ENCODE data around the gene ERN1.

The ERN1 gene

DNA sequence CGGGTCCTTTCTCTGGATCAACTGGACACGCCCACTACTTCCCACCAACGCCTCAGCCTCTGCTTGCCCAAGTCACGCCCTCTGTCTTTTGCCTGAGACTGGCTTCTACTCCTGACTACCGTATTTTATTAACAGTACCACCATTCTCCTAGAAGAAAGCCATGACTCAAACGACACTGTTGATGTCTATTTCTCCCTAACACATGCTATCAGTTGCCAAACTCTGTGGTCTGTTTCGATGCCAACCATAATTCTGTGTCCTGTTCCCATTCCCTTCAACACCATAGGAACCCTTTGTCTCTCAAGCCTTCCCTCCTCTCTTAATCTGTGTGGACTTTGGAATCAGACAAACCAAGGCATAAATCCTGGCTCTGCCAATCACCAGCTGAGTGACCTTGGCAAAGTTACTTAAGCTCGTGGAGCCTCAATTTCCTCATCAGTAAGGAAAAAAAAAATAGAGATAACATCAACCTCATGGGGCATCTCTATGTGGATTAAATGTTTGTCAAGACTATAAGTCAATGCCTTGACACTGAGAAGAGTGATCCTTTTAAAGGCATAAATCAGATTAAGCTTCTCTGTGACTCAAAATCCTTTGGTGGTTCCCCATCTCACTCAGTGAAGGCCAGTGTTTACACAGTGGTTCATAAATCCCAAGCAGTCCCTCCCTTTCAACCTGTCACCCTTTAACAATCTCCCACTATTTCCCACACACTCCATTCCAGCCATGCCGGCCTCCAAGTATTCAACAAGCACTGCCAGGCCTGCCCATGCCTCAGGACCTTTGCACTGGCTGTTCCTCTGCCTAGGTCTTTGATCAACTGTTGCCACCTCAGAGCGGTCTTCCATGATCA lies 45.6 kb downstream of the ERN1 start:
- DNase-seq (ENCODE audit: low spot score) = no peak

GRCh38 chr17:64083563-64084085 lies 46.3 kb downstream of the ERN1 start:
- DNase-seq (ENCODE audit: low spot score) = no peak

DNA sequence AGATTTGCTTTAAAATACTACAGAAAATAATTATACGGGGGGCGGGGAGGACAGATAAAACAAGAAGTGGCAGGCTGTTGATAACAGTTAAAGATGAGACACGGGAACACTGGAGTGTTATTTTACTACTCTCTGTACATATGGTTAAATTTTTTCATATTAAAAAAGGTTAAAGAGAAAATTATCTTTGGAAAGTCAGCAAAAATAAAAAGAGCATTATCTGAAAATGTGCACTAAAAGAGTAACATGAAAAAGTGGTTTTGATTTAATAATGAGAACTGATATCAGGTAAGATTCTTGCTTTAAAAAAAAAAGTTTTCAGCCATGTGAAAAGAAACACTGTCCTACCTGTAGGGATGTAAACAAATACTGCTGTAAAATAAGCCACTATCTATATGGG lies 46.9 kb downstream of the ERN1 start:
- no peak for DNase-seq (ENCODE audit: low spot score)

DNA sequence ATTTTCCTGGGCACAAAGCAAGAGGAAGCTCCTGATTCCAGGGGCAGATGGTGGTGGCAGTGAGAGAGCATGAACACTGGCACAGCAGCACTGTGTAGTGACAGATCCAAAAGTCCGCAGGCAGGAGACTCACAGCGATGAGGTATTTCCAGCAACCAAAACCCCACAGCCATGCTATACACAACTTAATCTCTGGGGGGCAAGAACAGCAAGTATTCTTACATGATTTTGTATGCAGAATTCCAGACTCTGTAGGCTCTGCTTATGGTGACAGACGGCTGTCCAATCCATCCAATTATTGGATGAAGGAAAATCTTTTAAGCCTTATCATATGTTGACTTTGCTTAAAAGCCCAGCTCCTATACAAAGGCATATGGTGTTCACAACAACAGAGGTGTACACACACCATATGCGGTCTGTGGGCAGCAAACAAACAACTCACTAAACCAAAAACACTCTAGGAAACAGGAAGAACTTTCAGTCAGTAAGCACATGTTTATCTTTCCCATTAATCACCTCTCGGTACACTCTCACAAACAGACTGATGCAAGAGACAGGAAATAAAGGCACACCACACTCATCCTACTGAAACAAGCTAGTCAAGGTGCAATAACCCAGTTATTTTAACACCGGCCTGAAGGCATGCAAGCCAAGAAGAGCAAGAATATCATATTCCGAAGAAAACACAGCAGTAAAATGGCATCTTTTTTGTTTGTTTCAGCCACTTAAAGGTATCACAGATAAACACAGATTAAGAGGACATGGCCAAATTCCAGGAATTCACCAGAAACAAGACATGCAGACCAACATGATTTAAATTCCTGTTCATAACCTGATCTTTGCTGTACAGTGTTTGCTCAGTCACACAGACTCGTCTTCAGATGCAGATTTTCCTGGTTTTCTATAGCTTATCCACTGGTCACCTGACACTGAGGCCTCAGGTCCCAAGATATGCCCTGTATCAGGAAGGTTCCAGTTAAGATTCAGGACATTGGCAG lies 47.8 kb downstream of the ERN1 start:
- DNase-seq (ENCODE audit: low spot score) = no peak

DNA sequence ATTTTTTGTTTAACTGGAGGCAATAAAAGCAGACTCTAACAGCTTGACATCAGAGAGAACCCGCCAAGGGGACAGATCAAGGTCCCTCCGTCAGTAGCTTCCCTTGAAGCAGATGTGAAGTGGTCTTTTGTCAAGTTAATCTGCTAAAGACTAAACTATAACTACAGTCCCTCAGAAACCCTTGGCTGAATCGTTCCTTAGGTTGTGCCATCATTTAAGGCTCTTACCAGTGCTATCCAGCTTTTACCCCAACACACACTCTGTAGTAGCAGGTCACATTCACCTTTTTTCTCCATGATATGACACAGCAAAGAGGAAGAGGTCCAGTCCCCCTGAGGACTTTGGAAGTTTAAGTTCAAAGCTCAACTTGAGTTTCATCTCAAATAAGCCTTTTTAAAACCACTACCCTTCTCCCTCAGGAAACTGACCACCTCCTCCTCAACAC lies 49.7 kb downstream of the ERN1 start:
- DNase-seq (ENCODE audit: low spot score) = no peak

DNA sequence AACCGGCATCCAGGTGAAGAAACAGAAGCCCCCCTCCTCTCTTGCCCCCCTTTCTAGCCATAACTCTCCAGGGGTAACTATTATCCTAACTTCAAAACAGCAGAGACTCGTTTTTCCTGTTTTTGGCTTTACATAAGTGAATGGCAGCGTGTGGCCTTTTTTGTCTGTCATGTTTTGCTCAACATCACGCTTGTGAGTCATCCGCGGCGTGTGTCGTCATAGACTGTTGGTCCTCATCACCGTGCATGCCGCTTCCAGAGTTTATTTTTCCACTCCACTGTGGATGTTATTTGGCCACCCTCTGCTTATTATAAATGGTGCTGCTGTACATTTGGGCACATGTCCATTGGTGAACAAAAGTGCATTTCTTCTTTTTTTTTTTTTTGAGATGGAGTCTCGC lies 52.6 kb downstream of the ERN1 start:
- DNase-seq (ENCODE audit: low spot score) = no peak

DNA sequence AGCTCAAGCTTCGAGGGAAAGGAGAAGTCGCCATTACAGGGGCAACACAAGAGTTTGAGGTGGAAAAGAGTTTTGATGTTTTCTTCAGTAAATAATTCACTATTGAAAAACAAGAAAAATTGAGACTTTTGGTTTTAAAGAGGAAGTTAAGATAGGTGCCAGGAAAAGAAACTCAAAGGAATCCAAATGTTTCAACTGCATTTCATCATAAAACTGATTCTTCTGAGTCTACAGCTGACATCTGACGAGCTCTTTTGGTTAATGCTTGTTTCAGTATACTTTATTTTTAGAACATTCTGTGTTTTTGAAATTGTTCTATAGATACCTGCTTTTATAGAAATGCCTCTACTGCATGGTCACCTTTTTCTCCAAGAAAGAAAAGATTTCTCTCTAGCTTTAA lies 54.0 kb downstream of the ERN1 start:
- DNase-seq (ENCODE audit: low spot score) = no peak

DNA sequence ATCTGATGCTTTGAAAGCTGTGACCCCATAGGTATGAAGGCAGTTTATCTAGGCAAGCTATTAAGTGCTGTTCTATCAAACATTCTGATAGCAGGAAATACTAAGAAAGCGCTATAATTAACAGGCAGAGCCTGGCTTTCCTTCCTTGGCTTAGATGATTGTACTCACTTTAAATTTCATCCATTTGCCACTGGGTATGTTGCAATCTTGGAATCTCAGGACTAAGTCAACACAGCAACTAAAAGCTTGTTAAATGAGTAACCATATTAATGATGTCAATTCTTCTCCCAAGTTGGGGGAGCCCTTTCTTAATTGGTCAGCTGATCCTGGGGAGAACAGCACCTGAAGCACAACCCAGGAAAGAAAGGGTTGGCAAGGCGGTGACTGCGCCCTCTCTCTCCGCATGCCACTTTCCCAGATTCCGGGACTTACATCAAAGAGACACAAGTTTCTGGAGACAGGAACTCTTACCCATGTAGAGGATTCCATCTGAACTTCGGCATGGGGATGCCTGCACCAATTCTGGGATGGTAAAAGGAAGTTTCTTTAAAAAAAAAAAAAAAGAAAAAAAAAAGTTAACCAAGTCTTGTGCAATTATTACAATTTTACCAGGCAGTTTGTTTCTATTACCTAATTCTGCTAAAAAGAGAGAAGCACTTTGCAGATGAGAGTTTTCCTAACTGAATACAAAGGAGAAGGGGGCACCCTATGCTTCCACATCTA lies 55.1 kb downstream of the ERN1 start:
- DNase-seq (ENCODE audit: low spot score) = no peak

DNA sequence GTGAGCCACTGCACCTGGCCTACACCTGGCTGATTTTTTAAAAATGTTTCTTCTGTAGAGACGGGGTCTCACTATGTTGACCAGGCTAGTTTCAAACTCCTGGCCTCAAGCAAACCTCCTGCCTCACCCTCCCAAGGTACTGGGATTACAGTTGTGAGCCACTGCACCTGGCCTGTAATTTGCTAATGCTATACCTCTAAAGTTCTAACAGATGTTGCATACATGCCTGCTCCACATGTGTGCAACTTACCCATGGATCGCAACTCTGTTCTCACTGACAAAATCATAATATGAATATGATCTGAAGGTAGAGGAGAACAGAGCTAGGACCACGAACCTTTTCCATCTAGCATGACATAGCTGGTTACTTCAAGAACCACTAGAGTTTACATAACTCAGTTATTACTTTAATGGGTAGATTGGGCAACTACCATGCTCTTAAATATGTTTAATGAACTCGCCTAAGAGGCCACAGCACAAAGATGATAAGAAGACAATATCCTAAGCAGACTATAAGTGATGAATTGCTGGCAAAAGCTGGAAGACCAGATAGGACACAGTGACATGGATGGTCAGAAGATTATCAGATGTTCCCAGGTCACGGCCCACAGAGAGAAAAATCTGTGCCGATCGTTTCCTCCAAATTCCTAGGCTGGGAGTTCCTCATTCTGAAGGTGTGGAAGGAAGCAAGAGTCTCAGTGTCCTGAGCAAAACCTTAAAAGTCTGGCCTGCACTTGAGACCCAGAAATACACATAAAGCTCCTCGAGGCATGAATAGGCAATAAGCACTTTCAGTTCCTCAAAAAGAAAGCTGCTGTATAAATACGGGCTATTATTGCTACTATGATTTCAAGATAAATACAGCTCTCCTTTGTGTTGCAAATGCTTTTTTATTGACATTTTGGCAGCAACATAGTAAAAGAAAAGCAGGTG lies 55.9 kb downstream of the ERN1 start:
- DNase-seq (ENCODE audit: low spot score) = no peak

- DNase-seq (ENCODE audit: low spot score) = no peak
These were observed 58.8 kb downstream of the ERN1 start for GRCh38 chr17:64071111-64071510.

DNA sequence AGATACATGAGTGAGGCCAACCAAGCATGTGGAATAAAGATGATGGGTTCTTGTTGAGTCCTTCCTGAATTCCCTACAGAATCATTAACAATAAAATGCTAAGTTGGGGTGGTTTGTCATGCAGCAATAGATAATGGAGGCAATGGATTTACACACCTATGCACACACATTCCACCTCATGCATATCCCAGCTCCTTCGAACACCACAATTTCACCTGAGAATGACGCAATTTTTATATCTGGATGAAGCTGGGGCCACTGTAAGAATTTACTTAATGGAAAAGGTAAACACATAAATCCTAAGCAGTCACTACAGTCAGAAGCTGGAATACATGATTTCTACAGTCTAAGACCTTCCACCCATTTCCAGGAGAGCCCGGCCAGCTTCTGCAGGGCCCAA lies 59.7 kb downstream of the ERN1 start:
- no peak for DNase-seq (ENCODE audit: low spot score)

DNA sequence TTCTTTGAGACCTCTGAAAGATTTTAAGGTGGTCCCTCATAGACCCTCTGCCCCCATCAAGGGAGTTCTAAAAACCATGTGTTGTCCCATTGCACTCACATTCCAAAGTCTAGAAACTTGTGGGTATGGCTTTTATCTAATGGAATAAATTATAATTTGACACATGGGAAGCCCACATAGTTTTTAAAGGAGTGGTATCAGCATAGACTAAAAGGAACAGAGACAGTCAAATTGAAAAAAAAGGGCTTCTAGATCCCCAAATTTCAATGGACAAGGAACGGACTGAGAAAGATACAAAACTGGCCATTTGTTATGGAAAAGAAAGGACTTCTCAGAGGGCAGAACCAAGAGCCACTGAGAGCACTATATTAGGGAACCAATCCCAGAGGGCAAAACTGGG lies 60.8 kb downstream of the ERN1 start:
- DNase-seq (ENCODE audit: low spot score) = no peak

DNA sequence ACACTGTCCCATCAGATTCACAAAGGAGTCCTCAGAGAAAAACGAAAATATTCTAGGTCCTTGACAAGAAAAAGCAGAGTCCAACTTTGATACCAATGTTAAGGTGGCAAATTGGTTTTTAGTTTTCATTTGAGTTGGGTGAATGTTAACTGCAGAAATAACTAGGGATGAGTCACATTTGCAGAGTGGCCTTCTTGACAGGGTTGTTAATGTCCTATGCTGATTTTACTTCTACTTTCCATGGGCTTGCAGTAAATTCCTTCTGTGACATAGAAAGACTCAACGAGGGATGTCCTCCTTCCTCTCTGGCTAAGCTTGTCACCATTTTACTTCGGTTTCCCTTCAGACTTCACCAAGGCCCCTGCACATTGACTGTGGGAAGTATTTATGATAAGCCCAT lies 62.3 kb downstream of the ERN1 start:
- DNase-seq (ENCODE audit: low spot score) = no peak

GRCh38 chr17:64066716-64067115 lies 63.2 kb downstream of the ERN1 start:
- DNase-seq (ENCODE audit: low spot score) = no peak

- no peak for DNase-seq (ENCODE audit: low spot score)
These were observed 64.8 kb downstream of the ERN1 start for GRCh38 chr17:64065161-64065560.

GRCh38 chr17:64064331-64064730 lies 65.6 kb downstream of the ERN1 start:
- no peak for DNase-seq (ENCODE audit: low spot score)

- no peak for DNase-seq (ENCODE audit: low spot score)
These were observed 66.1 kb downstream of the ERN1 start for GRCh38 chr17:64063766-64064224.

- no peak for DNase-seq (ENCODE audit: low spot score)
These were observed 66.9 kb downstream of the ERN1 start for GRCh38 chr17:64063088-64063487.

- DNase-seq (ENCODE audit: low spot score) = no peak
These were observed 68.6 kb downstream of the ERN1 start for GRCh38 chr17:64061178-64061898.

DNA sequence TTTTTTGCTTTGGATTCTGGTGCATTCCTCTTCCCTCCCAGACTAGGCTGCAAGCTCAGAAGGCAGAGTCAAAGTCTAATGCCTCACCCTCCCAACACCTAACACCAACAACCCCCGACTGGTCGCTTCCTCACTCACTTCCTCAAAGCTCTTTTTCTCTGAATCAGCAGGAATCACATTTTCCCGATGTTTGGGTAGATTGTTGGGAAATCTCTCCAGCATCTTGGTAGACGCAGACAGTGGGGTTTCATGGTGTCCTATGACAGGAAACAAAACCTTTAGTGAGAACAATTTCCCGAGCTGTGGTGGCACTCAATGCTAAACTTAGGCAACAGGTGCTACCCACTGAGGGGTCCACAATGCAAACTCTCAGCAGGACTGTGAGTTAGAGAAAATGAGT lies 69.6 kb downstream of the ERN1 start:
- DNase-seq (ENCODE audit: low spot score) = no peak

Measured in hepatic stellate cell (primary cell).